ENCODE data around the gene ZNF76.
"Not testable (repeated sequence)": the region's sequence is repeated elsewhere in the genome, so short reads cannot be mapped to it uniquely, and the experiment has no call there.

Gene ZNF76

DNA sequence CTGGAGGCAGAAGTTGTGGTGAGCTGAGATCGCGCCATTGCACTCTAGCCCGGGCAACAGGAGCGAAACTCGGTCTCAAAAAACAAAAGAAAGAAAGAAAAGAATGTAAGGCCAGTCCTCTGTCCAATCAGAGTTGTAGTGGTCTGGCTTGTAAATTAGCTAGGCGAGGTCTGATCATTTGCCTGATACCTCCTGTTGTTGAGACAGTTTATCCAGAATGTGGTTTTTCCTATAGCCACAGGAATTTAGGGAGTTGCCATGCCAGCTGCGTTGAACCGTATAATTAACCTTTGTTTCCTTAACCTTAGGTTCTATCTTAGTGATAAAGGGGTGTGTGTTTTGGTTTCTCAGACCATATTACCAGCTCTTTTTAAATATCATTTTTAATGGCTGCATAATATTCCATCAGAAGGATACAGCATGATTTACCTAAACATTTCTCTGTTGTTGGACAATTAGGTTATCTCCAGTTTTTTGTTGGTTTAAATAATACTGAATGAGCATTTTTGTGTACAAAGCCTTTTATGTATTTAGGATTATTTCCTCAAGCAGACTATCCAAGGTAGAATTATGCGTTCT, 71.1 kb downstream of the ZNF76 start:
- DNase-seq (ENCODE audit: low spot score), result no peak

DNA sequence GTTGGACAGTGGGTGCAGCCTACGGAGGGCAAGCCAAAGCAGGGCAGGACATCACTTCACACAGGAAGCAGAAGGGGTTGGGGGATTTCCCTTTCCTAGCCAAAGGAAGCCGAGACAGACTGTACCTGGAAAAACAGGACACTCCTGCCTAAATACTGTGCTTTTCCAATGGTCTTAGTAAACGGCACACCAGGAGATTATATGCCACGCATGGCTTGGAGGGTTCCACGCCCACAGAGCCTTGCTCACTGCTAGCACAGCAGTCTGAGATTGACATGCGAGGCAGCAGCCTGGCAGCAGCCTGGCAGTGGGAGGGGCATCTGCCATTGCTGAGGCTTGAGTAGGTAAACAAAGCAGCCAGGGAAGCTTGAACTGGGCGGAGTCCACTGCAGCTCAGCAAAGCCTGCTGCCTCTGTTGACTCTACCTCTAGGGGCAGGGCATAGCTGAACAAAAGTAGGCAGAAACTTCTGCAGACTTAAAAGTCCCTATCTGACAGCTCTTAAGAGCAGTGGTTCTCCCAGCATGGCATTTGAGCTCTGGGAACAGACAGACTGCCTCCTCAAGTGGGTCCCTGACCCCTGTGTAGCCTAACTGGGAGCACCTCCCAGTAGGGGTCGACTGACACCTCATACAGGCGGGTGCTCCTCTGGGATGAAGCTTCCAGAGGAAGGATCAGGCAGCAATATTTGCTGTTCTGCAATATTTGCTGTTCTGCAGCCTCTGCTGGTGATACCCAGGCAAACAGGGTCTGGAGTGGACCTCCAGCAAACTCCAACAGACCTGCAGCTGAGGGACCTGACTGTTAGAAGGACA, 72.7 kb downstream of the ZNF76 start:
- DNase-seq (ENCODE audit: low spot score), result not testable (repeated sequence)

DNA sequence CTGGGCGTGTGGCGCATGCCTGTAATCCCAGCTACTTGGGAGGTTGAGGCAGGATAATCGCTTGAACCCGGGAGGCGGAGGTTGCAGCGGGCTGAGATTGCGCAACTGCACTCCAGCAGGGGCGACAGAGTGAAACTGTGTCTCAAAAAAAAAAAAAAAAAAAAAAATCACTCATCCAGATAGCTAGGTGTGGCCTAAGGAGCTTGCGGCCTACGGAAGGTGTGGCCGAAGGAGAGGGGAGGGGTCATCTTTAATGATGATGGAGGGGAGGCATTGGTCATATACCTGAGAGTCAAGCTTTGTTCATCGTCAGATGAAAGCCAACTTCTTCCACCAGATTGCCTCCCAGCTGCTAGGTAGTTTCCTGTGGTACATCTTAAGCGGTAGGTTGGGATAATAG, 82.0 kb downstream of the ZNF76 start:
- DNase-seq (ENCODE audit: low spot score), result no peak

DNA sequence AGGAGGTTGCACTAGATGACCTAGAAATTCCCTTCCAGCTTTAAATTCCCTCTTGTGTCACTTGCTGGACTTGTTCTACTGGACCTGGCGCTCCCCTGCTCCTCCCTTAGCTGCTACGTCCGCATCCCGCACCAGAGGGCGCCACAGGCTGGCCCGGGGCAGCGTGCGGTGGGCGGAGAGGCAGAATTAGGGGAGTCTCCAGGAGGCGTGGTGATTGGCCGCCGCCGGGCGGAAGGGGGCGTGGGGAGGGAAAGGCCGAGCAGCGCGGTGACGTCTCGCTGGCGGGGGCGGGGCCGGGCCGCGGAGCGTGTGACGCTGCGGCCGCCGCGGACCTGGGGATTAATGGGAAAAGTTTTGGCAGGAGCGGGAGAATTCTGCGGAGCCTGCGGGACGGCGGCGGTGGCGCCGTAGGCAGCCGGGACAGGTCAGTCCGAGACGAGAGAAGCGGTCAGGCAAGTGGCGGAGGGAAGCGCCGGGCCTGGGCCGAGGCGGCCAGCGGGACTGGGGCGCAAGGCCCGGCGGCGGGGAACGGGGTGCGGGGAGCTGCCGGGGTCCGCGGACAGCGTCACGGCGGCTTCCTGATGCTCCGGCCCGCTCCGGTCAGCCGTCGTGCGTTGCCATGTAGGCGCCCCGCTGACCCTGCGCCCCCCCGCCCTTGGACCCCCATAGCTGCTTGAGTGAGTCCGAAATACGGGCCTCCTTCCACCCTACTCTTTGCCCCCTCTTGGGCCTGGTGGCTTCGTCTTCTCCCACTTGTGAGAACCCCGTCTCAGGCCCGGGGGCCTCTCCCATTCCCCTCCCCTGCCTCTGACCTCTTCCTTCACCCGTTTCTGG, 82.9 kb downstream of the ZNF76 start, which contains the start of gene PPARD:
Gene PPARD, plus strand, starts transcription at position 301 of the 834 bp plus-strand sequence. CDS start 68,530 bp downstream, outside the sequence.
- DNase-seq (ENCODE audit: low spot score), result peak; percentile 100

DNA sequence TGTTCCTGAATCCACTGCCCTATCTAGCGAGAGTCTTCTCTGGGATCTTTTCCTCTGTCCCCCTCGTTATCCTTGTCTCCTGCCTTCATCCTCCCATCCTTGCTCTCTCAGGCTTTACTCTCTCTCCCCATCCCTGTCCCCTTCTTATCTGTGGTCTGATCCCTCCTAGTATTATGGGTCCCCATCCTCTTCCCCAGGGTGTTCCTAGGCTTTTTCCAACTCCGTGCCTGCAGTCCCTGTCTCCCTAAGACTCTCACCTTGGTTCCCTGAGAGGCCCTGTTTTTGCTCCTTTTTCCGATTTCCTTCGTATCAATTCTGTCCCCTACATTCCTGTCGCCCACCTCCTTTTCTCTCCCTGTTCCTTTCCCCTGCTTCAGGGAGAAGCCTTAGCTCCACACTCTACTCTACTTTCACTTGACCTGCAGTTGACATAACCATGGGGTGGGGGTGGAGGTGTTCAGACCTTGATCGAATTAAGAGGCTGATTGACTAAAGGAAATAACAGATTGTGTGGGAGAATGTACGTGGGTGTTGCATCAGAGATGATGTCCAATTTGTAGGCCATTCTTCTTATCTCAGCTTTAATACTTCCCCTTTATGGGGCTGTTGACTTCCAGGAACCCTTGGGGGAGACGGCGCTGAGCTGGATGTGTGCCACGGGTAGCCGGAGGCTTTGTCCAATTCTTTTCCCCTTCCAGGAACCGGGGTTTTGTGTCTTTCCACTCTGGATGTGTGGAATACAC, 83.7 kb downstream of the ZNF76 start:
- DNase-seq (ENCODE audit: low spot score), result no peak

DNA sequence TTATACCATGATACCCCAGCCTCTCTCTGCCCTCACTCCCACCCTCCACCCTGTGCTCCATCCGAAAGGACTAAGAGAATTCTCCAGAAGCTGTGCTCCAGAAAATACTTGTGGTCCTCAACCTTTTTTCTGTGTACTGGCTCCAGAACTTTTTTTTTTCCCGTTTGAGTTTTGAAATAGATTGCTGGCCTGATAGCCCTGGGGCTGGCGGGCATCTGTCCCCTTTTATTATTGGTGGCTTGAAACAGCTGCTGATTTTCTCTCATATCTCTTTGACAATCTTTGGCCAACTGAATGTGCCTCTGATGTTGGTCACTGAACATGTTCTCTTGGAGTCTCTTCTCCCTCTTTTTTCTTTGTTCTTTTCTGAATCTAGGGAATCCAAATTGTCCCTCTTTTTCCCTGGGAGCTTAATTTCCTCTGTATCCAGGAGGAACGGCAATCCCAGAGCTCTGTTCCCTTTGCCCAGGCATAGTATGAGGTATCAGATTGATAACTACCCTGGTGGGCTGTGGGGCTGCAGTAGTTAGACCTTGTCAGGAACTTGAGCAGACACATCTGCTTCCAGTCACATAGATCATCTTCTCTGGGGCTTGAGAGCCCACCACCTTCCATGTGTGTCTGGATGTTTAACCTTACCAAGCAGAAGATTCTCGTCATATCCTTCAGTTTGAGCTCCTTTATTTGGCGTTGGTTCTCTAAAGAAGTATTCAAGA, 84.5 kb downstream of the ZNF76 start:
- no peak for DNase-seq (ENCODE audit: low spot score)
